HG02973 (cell line): ENCODE results near the gene CALHM6.

Experiments
- ATAC-seq: cut with Tn5 transposase; IDR thresholded peaks from one replicate; pipeline ENCODE4 v1.9.1; 2021; ENCODE audit warnings: moderate library complexity; ENCODE audit not compliant: unreplicated experiment

The CALHM6 gene

DNA sequence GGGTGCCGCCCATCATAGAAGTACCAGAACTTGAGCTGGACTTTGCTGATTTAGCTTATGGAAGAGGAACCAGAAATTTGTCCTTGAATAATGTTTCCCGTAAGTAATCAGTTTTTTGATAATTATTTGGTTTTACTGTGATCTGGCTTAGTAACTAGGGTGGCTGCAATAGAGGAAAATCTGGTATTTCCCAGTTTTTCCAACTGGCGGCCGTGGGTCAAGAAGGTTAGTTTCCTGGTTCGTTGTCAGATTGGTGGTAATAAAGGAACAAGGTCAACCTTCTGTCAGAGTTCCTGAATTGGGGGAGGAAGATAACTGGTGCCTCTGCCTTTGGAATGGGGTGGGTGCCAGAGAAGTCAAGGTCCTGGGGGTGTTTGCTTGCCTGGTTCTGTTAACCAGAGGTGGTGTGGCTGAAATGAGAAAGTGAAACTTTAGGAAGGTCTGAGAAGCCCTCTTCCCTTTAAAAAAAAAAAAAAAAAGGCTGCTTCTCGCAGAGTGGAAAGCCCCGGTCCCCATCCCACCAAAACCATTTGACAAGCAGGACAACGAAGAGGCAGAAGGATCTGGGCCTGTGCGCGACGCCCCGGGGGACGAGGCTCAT is at the start of gene CALHM6:
CALHM6 (plus strand) TSS at position 45 of the 601 bp plus-strand sequence; CDS start at position 600, 555 bp downstream.
- ATAC-seq, result peak; percentile 3

DNA sequence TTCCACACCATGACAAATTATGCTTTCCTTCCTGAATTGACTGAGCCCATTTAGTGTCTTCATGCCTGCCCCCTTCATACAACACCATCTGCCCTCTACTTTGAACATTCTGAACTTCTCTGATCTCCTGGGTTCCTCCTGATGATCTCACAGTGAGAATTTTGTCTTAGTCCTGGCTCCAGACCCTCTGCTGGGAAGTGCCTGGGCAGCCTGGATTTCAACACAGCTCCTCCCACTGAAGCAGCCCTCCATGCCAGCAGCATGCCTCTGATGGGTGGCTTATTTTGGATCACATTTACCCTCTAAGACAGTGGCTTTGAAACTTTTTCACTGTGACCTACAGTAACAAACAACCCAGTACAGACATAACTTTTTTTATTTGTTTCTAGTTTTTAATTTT is 48.9 kb upstream of the CALHM6 start:
- ATAC-seq, result no peak

DNA sequence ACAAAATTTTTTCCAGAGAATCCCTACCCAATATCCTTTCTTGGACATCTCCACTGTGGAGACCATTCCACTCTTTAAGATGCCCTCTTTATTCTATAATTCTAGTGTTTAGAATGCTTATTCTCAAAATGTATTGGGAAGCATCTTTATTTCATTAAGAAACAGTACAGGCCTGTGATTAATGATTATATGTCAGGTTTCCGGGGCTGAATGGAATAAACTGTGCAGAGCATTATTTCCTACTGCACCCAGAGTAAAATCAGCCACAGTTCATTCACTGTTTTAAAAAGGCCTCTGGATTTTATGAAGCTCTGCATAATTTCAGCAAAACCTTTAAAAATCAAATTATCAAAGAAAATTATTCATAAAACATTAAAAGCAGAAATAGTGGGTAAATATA is 47.8 kb upstream of the CALHM6 start:
- no peak for ATAC-seq

DNA sequence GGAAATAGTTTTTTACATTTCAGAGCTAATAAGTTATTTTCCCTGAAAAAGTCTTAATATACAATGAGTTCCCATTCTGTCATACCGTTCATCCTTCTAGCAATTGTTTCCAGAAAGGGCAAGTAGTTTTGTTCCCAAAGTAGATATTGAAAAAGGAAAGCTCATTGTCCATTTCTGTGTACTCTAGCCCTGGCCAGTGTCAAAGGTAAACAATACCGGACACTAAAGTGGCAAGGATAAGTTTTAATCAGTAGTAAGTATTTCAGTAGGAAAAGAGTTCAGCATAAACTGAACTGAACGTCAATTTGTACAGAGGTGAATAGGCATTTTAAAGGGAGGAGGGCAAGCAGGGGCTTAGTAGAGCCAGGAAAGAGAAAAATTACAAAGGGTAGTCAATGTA is 43.5 kb upstream of the CALHM6 start:
- no peak for ATAC-seq

DNA sequence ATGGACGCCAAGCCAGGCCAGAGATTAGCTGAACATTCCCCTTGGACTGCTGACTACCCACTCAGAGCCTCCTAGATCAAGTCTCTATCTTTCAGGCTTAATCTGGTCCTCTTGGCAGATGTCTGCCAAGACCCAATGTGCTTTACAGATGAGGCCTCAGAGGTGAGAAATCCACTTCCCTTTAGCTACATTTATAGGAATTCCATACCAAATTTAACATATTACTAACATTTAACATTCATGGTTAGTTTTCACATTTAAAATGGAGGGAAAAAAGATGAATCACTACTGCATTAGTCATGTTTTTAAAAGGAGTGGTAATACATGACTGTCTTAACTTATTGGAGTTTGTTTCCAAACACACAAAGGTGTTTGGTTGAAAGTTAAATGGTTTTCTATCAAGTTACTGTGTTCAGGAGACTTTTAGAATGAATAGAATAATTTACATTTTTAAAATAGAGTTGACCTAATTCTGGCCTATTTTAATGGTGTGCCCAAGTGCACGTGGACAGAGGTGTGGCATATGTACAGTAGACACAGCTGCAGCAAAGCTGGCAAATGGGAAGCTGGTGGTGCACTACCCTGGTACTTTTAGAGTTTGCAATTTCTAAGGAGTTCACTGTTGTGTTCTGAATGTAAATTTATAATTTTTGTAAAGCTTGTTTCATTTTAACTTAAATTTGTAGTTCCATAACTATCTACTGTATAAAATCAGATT is 41.9 kb upstream of the CALHM6 start:
- ATAC-seq, result no peak

DNA sequence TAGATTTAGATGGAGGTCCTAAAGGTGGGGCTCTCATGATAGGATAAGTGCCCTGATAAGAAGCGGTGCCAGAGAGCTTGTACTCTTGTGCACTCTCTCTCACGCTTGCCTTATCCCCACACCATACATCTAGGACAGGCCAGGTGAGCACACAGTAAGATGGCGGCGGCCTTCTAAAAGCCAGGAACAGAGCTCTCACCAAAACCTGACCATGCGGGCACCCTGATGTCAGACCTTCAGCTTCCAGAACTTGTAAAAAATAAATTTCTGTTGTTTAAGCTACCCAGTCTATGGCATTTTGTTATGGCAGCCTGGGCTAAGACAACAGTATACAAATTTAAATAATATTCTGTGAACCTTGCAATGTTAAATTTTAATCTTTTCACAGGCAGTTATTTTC is 40.8 kb upstream of the CALHM6 start:
- ATAC-seq, result no peak

DNA sequence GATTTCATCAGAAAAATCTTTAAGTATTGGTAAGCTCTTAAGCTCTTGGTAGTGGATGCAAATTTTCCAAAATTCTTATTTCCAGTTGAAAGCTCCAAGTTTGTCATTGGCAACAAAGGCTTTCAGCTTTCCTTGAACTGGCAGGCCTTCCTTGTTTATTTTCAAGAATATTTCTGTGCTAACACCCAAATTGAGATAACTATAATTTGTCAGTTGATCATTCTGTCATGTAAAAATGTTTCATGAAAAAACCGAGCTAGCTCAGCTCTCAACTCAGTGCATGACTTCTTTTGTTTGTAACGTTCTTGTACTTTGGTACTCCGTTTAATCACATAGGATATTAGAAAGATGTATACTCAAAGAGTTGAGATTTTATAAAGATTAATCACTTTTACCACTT is 38.9 kb upstream of the CALHM6 start:
- ATAC-seq, result no peak

DNA sequence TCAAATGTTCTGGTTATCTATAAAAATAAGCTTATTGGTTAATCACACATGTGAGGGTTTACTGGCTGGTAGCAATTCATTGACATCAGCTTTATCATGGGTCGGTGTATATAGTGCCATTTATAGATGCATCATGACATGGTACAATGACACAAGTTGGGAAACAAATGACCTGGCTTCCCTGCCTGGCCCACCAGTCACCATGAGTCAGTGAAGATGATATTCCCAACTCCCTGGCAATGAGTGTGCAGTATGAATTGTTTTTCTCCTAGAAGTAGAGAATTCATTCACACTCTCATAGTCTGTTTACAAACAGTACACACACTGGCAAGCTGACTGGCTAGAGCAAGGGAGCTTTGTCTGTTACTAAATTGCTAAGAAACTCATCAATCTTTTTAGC is 37.2 kb upstream of the CALHM6 start:
- no peak for ATAC-seq

DNA sequence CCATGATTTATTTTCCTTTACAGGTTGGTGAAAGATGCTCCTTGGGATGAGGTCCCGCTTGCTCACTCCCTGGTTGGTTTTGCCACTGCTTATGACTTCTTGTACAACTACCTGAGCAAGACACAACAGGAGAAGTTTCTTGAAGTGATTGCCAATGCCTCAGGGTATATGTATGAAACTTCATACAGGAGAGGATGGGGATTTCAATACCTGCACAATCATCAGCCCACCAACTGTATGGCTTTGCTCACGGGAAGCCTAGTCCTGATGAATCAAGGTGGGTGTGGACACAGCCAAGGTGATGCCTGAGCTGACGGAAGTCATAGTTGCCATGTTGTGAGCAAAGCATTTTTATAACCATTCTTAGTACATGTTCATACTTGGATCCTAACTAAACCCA is 34.6 kb upstream of the CALHM6 start:
- ATAC-seq, result no peak

DNA sequence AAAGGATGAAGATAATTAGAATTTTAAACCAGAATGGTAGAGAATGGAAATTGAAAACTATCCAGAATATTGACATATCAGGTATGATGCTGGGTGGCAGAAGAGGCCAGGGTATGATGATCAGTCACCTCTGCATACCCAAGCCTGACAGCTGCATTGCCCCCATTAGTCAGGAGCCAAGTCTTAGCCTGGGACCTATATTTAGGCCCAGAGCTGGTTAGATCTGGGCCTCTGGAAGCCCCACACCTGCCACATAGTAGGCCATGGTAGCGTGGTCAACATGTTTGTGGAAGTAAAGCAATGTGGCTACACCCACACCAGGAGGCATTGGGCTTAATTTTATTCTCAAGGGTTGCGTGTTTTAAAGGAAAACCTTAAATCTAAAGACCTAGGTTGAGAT is 32.1 kb upstream of the CALHM6 start:
- no peak for ATAC-seq

DNA sequence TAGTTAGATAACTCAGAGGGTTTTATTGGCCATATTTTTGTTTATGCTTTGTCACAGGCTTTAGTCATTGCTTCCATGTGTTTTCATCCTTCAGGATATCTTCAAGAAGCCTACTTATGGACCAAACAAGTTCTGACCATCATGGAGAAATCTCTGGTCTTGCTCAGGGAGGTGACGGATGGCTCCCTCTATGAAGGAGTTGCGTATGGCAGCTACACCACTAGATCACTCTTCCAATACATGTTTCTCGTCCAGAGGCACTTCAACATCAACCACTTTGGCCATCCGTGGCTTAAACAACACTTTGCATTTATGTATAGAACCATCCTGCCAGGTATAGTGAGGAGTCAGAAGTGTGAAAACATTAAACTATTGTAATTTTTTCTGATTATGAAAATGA is 30.3 kb upstream of the CALHM6 start:
- ATAC-seq, result no peak

DNA sequence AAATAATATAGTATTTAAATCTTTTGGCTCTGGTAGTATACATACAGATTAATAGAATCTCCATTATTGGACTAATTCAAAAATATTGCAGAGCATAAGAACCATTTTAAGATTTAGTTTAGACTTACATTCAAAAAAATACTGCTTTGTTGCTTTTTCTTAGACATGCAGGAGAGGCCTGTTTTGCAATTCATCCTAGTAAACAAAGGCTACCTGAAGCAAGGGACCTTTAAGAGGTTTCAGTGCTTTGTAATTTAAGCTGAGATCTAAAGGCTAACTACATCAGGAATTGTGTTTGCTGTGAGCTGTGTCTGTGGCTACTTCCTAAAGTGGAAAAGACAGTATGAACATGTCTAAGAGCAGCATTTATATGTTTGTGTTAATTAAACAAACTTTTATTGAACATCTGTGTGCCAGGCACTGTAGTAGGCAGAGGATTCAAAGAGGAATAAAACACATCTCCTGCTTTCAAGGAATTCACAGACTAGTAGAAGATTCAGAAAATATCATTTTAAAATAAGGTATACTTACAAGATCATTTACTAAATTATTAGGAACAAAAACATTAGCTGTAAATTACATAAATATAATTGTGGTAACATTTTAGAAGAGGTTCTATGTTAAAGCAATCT is 29.1 kb upstream of the CALHM6 start:
- ATAC-seq, result no peak

DNA sequence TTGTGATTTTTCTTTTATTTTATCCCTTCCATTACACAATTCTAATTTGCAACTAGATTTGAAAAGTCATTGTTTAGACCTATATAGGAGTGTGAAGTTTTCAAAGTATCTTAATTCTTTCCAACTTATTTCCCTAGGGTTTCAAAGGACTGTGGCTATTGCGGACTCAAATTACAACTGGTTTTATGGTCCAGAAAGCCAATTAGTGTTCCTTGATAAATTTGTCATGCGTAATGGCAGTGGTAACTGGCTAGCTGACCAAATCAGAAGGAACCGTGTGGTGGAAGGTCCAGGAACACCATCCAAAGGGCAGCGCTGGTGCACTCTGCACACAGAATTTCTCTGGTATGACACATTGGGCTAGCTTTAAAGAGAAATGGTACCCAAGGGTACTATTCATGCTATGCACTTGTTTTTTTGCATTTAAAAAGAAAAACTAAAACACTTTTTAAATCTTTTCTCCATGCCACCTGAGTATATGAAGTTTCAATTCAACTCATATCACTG is 27.9 kb upstream of the CALHM6 start:
- ATAC-seq, result no peak

DNA sequence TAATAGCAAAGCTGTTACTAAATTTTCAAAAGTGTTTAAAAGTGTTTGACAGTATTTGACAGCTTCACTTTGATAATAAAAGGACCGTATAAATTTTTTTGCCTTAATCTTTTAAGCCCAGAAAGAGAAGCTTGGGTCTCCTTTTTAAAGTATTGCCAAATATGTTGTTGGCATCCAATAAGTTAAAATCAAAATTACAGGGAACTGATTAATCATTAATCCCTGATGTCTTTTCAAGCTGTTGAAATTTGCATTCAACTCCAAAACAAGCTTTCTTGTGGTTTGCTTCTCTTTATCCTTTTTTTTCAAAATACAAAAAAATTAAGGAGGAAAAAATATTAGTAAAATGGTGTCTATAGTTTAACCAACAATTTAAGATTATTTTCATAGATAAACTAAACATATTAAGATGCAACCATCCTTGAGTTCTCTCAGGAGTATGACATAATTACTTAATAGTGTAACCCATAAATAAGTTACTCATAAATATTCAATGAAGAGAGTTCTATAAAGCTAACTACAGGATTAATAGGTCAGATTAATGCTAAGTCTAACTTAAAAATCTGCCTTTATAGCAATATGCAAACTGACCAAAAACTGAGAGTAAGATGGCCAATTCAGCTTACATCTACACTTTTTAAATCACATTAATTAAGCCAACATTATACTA is 27.0 kb upstream of the CALHM6 start:
- no peak for ATAC-seq

DNA sequence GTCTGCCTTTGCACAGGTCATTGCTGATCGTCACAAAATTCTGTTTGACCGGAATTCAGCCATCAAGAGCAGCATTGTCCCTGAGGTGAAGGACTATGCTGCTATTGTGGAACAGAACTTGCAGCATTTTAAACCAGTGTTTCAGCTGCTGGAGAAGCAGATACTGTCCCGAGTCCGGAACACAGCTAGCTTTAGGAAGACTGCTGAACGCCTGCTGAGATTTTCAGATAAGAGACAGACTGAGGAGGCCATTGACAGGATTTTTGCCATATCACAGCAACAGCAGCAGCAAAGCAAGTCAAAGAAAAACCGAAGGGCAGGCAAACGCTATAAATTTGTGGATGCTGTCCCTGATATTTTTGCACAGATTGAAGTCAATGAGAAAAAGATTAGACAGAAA is 24.6 kb upstream of the CALHM6 start:
- ATAC-seq, result no peak

DNA sequence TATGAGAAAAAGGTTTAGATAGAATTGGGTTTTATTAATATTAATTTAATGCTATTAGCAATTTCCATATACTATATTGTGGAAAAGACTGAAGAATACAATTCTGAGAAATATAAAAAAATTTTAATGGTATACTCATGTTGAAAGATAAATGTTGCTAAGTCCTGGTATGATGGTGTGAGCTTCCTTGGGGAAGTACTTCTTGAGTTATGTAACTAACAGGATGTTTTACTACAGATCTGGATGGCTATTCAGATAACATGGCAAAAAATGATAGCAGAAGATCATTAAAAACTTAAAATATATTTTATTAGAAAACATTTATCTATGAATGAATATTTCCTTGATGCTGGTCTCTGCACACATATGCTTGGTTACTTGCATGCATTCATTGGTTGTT is 23.5 kb upstream of the CALHM6 start:
- ATAC-seq, result no peak

DNA sequence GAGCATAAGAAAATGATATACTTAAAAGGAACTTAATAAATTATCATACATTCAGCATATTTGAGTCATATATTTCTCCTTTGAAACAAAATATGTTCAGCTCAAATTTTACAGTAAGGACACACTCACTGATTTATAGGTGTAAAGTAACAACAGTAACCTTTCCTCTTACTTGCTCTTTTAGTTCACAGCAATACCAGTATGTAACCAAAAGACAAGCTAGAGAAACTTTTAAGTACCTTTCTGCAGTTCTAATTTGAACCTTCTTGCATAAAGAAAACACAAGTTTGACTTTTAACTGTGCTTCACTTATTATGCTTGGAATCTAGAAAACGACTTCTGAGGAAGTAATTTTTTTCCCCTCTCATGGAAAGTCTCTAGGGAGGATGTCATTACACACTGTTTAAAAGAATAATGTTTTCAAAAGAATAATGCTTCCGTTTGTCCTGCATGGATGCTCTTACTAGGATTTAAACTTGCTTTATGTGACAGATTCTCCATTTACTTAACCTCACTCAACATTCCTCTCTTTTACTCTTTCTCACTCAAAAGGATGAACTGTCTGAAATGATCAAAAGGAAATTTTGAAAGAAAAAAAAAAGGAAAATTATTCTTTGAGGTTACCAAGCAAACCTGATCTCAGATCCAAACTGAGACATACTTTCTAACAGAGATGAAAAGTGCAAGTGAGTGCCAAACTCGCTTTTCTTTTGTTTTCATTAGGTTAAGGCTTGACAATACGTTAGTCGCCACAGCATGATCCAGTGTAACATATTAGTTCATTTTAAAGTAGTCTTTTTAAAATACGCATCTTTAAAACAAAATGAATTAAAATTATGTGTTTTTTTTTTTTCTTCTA is 22.4 kb upstream of the CALHM6 start:
- no peak for ATAC-seq

DNA sequence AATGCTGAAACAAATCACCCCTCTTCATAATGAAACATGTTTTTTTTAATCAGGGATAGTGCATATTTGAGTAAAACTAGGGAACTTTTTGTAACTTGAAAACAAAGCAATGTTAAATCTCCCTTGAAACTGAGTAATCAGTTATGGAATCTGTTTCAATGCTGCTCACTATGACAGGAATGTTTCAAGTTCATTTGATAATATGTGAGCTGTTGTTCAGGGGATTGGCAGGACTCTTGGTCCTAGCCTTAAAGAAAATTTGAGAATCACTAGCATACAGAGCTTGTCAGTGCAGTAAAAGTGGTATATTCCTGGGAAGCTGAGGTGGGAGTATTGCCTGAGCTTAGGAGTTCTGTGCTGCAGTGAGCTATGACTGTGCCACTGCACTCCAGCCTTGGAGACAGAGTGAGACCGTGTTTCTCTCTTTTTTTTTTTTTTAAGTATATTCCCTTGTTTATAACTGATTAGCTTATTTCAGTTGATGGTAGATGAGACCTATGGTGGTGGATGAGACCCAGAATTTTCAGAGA is 21.6 kb upstream of the CALHM6 start:
- ATAC-seq, result no peak

DNA sequence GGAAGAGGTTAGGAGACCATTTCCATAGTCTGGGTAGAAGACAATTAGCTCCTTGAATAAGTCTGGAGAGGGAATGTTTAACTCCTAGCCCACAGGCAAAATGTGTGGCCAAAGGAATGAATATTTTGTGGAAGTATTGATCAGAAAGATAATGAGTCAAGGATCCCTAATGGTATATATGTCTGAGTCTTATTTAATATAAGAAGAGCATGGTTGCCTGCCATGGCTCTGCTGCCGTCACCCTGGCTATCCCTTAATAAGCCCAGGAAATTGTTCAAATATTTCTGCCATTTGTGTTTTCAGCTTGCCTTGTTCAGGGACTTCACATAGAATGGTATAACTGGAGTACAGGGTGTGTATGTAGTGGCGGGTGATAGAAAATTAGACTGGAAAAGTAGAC is 18.1 kb upstream of the CALHM6 start:
- no peak for ATAC-seq

DNA sequence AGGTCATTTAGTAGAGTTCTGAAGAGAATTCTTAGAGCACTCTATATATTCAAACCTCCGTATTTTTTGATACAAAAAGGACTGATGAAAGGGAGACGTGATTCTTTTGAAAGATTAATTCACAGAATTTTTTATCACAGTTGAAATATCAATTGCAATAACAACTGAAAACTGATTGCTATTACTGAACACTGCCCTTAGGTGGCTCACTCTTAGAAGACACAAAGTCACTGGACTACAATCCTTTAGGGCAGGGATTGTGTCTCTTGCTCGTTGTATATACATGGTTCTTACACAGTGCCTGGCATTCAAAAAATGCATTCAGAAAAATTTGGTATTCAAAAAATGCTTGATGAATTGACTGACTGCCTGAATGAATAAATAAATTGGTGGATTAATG is 17.1 kb upstream of the CALHM6 start:
- peak; percentile 64 for ATAC-seq

DNA sequence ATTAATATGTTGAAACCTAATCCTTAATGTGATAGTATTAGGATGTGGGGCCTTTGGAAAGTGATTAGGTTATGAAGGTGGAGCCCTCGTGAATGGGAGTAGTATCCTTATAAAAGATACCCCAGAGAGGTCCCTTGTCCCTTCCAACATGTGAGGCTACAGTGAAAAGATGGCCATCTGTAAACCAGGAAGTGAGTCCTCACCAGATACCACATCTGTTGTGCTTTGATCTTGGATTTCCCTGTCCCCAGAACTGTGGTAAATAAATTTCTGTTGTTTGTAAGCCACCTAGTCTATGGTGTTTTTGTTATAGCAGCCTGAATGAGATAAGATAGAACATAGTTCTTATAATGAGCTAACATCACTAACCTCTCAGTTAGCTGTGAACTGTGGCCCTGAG is 16.6 kb upstream of the CALHM6 start:
- ATAC-seq, result no peak
